SK-N-SH treated with all-trans-retinoic acid at 6 μM for 48 hours (cell line): ENCODE measurements around the gene MEGF9.

ENCODE experiments used
- ATAC-seq: fragments of 200-7000 bp; cut with Tn5 transposase; 3 replicates; pipeline ENCODE4 v1.9.1; 2020; ENCODE audit warnings: mild to moderate bottlenecking, moderate library complexity
- ARNTL ChIP-seq: fragments of 450-650 bp; formaldehyde crosslinking; IDR thresholded peaks from 2 replicates; pipeline ENCODE4 v1.5.0; 2020; ENCODE audit warnings: low read depth, mild to moderate bottlenecking, moderate library complexity, borderline replicate concordance
- BACH2 ChIP-seq: fragments of 250-450 bp; sonication (Bioruptor Pico); IDR thresholded peaks from 2 replicates; pipeline ENCODE4 v1.9.0; 2021; ENCODE audit warnings: mild to moderate bottlenecking, borderline replicate concordance
- CSDC2 ChIP-seq: fragments of 250-450 bp; sonication (Bioruptor Pico); IDR thresholded peaks from 2 replicates; pipeline ENCODE4 v1.5.0; 2020; ENCODE audit warnings: mild to moderate bottlenecking, moderate library complexity
- CSRNP3 ChIP-seq: fragments of 250-450 bp; sonication (Bioruptor Pico); IDR thresholded peaks from 2 replicates; pipeline ENCODE4 v1.5.1; 2021; ENCODE audit warnings: mild to moderate bottlenecking, moderate library complexity
- ESRRG ChIP-seq: fragments of 250-450 bp; sonication (Bioruptor Pico); IDR thresholded peaks from 2 replicates; pipeline ENCODE4 v1.6.1; 2021; ENCODE audit warnings: mild to moderate bottlenecking
- ISL1 ChIP-seq: fragments of 250-450 bp; sonication (Bioruptor Pico); IDR thresholded peaks from 2 replicates; pipeline ENCODE4 v2.1.2; 2022; ENCODE audit warnings: mild to moderate bottlenecking, moderate library complexity
- OSR1 ChIP-seq: fragments of 250-450 bp; sonication (Bioruptor Pico); IDR thresholded peaks from 2 replicates; pipeline ENCODE4 v1.8.0; 2022; ENCODE audit warnings: moderate library complexity, mild to moderate bottlenecking, inconsistent platforms
- RARB ChIP-seq: fragments of 250-450 bp; sonication (Bioruptor Pico); IDR thresholded peaks from 2 replicates; pipeline ENCODE4 v1.8.0; 2021; ENCODE audit warnings: mild to moderate bottlenecking, moderate library complexity
- TCF4 ChIP-seq: fragments of 250-450 bp; sonication (Bioruptor Pico); IDR thresholded peaks from 2 replicates; pipeline ENCODE4 v1.8.0; 2021; ENCODE audit warnings: mild to moderate bottlenecking, moderate library complexity, borderline replicate concordance
- TOX ChIP-seq: fragments of 250-450 bp; sonication (Bioruptor Pico); IDR thresholded peaks from 2 replicates; pipeline ENCODE4 v1.8.0; 2021; ENCODE audit warnings: mild to moderate bottlenecking, moderate library complexity, borderline replicate concordance
- ZC3H10 ChIP-seq: fragments of 250-450 bp; sonication (Bioruptor Pico); IDR thresholded peaks from 2 replicates; pipeline ENCODE4 v1.5.1; 2021; ENCODE audit warnings: mild to moderate bottlenecking, moderate library complexity
- ZFP3 ChIP-seq: fragments of 250-450 bp; sonication (Bioruptor Pico); IDR thresholded peaks from 2 replicates; pipeline ENCODE4 v1.5.0; 2020; ENCODE audit warnings: mild to moderate bottlenecking, moderate library complexity
- ZFP30 ChIP-seq: fragments of 450-650 bp; formaldehyde crosslinking; IDR thresholded peaks from 2 replicates; pipeline ENCODE4 v1.5.0; 2022; ENCODE audit warnings: mild to moderate bottlenecking, moderate library complexity
- ZNF565 ChIP-seq: fragments of 450-650 bp; formaldehyde crosslinking; conservative IDR thresholded peaks from 2 replicates; pipeline ENCODE4 v1.5.0; 2020; ENCODE audit warnings: low read depth, mild to moderate bottlenecking, moderate library complexity
- ZNF70 ChIP-seq: fragments of 450-650 bp; formaldehyde crosslinking; IDR thresholded peaks from 2 replicates; pipeline ENCODE4 v1.5.0; 2020; ENCODE audit warnings: mild to moderate bottlenecking, moderate library complexity
- ZNF8 ChIP-seq: fragments of 450-650 bp; formaldehyde crosslinking; IDR thresholded peaks from 2 replicates; pipeline ENCODE4 v1.5.0; 2020; ENCODE audit warnings: mild to moderate bottlenecking, moderate library complexity
- TF ChIP-seq, protein P1 (sequence below): fragments of 250-450 bp; sonication (Bioruptor Pico); IDR thresholded peaks from 2 replicates; pipeline ENCODE4 v1.5.1; 2020; ENCODE audit warnings: low read depth, mild to moderate bottlenecking, moderate library complexity
- TF ChIP-seq, protein P2 (sequence below): fragments of 250-450 bp; sonication (Bioruptor Pico); IDR thresholded peaks from 2 replicates; pipeline ENCODE4 v1.5.0; 2020; ENCODE audit warnings: mild to moderate bottlenecking, moderate library complexity
- TF ChIP-seq, protein P3 (sequence below): fragments of 250-450 bp; sonication (Bioruptor Pico); IDR thresholded peaks from 2 replicates; pipeline ENCODE4 v1.8.0; 2021; ENCODE audit warnings: low read depth, mild to moderate bottlenecking, moderate library complexity, borderline replicate concordance
- TF ChIP-seq, protein P4 (sequence below): fragments of 250-450 bp; sonication (Bioruptor Pico); IDR thresholded peaks from 2 replicates; pipeline ENCODE4 v1.8.0; 2020; ENCODE audit warnings: mild to moderate bottlenecking, moderate library complexity, borderline replicate concordance

The MEGF9 gene

GRCh38 chr9:120714846-120715388, 647 bp upstream of the MEGF9 start (continued):
- TF ChIP-seq TCF4 (CRISPR knock-in tag): no peak

DNA sequence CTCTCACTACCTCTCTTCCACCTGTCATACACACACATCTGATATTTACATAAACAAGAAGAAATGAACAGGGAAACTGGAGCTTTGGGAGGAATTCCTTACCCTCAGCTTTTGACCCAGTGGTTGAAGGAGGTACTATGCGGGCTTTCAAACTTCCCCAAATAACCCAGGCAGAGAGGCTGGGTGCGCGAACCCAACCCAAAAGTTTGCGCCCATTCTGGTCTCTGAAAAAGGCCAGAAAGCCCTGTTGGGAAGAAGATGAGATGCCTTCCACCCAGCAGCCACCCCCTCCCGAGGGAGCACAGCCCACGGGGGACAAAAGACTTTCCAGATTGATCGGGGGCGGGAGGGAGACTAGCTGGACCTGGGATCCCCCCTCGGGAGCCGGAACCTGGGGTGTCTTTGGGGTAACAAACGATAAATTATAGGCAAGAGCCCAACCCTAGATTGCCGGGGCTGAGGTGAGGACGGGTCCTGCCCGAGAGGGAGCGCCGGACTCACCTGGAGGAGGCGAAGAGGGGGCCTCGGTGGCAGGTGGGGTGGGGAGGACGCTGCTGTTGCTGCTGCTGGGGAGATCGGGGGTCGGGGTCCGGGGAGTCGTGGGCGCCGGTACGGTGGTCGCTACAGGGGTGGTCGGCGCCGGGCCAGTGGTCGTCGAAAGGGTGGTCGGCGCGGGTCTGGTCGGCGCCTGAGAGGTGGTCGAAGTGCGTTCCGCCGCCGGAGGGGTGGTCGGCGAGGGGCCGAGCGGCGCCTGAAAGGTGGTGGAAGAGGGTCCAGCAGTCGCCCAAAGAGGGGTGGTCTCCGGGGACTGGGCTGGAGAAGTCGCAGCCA, 798 bp downstream of the MEGF9 start:
- no peak for ATAC-seq
- no peak for TF ChIP-seq TCF4 (CRISPR knock-in tag)
- TF ChIP-seq OSR1 (CRISPR knock-in tag): no peak
- TF ChIP-seq ISL1: no peak
- TF ChIP-seq, protein P1, sequence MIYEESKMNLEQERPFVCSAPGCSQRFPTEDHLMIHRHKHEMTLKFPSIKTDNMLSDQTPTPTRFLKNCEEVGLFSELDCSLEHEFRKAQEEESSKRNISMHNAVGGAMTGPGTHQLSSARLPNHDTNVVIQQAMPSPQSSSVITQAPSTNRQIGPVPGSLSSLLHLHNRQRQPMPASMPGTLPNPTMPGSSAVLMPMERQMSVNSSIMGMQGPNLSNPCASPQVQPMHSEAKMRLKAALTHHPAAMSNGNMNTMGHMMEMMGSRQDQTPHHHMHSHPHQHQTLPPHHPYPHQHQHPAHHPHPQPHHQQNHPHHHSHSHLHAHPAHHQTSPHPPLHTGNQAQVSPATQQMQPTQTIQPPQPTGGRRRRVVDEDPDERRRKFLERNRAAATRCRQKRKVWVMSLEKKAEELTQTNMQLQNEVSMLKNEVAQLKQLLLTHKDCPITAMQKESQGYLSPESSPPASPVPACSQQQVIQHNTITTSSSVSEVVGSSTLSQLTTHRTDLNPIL (CRISPR knock-in tag): no peak
- no peak for TF ChIP-seq ZNF70 (CRISPR knock-in tag)
- TF ChIP-seq ZNF8 (CRISPR knock-in tag): no peak
- no peak for TF ChIP-seq RARB (CRISPR knock-in tag)
- TF ChIP-seq ZC3H10 (CRISPR knock-in tag): no peak
- TF ChIP-seq, protein P2, sequence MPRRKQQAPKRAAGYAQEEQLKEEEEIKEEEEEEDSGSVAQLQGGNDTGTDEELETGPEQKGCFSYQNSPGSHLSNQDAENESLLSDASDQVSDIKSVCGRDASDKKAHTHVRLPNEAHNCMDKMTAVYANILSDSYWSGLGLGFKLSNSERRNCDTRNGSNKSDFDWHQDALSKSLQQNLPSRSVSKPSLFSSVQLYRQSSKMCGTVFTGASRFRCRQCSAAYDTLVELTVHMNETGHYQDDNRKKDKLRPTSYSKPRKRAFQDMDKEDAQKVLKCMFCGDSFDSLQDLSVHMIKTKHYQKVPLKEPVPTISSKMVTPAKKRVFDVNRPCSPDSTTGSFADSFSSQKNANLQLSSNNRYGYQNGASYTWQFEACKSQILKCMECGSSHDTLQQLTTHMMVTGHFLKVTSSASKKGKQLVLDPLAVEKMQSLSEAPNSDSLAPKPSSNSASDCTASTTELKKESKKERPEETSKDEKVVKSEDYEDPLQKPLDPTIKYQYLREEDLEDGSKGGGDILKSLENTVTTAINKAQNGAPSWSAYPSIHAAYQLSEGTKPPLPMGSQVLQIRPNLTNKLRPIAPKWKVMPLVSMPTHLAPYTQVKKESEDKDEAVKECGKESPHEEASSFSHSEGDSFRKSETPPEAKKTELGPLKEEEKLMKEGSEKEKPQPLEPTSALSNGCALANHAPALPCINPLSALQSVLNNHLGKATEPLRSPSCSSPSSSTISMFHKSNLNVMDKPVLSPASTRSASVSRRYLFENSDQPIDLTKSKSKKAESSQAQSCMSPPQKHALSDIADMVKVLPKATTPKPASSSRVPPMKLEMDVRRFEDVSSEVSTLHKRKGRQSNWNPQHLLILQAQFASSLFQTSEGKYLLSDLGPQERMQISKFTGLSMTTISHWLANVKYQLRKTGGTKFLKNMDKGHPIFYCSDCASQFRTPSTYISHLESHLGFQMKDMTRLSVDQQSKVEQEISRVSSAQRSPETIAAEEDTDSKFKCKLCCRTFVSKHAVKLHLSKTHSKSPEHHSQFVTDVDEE (CRISPR knock-in tag): no peak
- TF ChIP-seq CSDC2 (CRISPR knock-in tag): no peak
- TF ChIP-seq ESRRG (CRISPR knock-in tag): no peak
- no peak for TF ChIP-seq CSRNP3 (CRISPR knock-in tag)
- no peak for TF ChIP-seq ZFP3 (CRISPR knock-in tag)
- TF ChIP-seq, all 23 proteins: peak for 0

DNA sequence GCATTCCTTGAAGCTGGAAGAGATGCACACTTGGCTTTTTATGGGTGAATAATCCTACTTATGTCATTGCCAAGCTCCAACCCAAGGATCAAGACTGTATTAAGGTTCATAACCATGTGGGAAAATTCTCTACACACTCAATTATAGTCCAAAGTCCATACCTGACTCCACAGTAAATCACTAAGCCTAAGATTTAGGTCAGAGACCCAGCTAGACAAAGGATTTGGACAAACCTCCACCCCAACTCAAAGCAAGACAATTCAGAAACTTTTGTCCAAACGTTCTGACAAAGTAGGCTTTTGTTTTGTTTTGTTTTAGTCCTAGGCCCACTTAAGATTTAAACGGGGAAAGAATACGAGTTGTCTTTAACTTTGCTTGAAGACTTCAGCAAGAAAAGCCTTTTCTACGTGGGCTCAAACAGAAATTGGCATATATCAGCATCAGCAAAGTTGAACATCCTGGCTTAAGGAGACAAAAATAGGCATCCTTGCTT, 1.7 kb downstream of the MEGF9 start:
- ATAC-seq: no peak
- TF ChIP-seq OSR1 (CRISPR knock-in tag): no peak
- TF ChIP-seq CSDC2 (CRISPR knock-in tag): no peak
- TF ChIP-seq, protein P2 (CRISPR knock-in tag): no peak
- no peak for TF ChIP-seq ZC3H10 (CRISPR knock-in tag)
- TF ChIP-seq, protein P3, sequence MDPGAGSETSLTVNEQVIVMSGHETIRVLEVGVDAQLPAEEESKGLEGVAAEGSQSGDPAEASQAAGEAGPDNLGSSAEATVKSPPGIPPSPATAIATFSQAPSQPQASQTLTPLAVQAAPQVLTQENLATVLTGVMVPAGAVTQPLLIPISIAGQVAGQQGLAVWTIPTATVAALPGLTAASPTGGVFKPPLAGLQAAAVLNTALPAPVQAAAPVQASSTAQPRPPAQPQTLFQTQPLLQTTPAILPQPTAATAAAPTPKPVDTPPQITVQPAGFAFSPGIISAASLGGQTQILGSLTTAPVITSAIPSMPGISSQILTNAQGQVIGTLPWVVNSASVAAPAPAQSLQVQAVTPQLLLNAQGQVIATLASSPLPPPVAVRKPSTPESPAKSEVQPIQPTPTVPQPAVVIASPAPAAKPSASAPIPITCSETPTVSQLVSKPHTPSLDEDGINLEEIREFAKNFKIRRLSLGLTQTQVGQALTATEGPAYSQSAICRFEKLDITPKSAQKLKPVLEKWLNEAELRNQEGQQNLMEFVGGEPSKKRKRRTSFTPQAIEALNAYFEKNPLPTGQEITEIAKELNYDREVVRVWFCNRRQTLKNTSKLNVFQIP: no peak
- no peak for TF ChIP-seq TOX (CRISPR knock-in tag)
- TF ChIP-seq, protein P4, sequence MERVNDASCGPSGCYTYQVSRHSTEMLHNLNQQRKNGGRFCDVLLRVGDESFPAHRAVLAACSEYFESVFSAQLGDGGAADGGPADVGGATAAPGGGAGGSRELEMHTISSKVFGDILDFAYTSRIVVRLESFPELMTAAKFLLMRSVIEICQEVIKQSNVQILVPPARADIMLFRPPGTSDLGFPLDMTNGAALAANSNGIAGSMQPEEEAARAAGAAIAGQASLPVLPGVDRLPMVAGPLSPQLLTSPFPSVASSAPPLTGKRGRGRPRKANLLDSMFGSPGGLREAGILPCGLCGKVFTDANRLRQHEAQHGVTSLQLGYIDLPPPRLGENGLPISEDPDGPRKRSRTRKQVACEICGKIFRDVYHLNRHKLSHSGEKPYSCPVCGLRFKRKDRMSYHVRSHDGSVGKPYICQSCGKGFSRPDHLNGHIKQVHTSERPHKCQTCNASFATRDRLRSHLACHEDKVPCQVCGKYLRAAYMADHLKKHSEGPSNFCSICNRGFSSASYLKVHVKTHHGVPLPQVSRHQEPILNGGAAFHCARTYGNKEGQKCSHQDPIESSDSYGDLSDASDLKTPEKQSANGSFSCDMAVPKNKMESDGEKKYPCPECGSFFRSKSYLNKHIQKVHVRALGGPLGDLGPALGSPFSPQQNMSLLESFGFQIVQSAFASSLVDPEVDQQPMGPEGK (CRISPR knock-in tag): no peak
- TF ChIP-seq RARB (CRISPR knock-in tag): no peak
- no peak for TF ChIP-seq CSRNP3 (CRISPR knock-in tag)
- no peak for TF ChIP-seq ZFP3 (CRISPR knock-in tag)
- no peak for TF ChIP-seq ARNTL (CRISPR knock-in tag)
- no peak for TF ChIP-seq BACH2 (CRISPR knock-in tag)
- no peak for TF ChIP-seq ZNF565 (CRISPR knock-in tag)
- no peak for TF ChIP-seq ZFP30 (CRISPR knock-in tag)
